ENCODE data around the gene JCAD. TPM values are rescaled to one million over a fixed set of nuclear protein-coding genes. Genes with fewer than 3 reads are reported as not detected.

Gene JCAD
- total and polyA plus RNA-seq, 10 of the 15 experiments (the other 5 are each of a cell fraction or from before 2014, with no cell fraction given): 0.28 TPM; not detected in 9

GRCh38 chr10:30032125-30032524, 27.3 kb downstream of the JCAD start:
- TF ChIP-seq WRNIP1 (IDR thresholded peaks at IDR 0.05; ENCODE audit: borderline replicate concordance, low read depth, low read length): no peak
- no peak for TF ChIP-seq CEBPB (IDR thresholded peaks at IDR 0.05; ENCODE audit: borderline replicate concordance in 1 of 2, low read depth in 2 of 2, low read length in 2 of 2)
- TF ChIP-seq ASH2L (IDR thresholded peaks at IDR 0.05; ENCODE audit: borderline replicate concordance, low read depth): no peak
- TF ChIP-seq ZSCAN29 (IDR thresholded peaks at IDR 0.05): no peak
- TF ChIP-seq RELB (IDR thresholded peaks at IDR 0.05; ENCODE audit: low read depth): no peak
- TF ChIP-seq ESRRA (IDR thresholded peaks at IDR 0.05; ENCODE audit: low read length): no peak
- TF ChIP-seq RUNX3 (IDR thresholded peaks at IDR 0.05; ENCODE audit: low read length): no peak
- no peak for TF ChIP-seq SRF (IDR thresholded peaks at IDR 0.05; ENCODE audit: low read depth in 2 of 2, low read length in 2 of 2)
- no peak for TF ChIP-seq SIN3A (IDR thresholded peaks at IDR 0.05; ENCODE audit: low read depth, low read length)
- no peak for TF ChIP-seq BCLAF1 (IDR thresholded peaks at IDR 0.05)
- TF ChIP-seq ZNF24 (IDR thresholded peaks at IDR 0.05): no peak
- TF ChIP-seq ZNF217 (IDR thresholded peaks at IDR 0.05): no peak
- TF ChIP-seq YBX1 (IDR thresholded peaks at IDR 0.05): no peak
- no peak for TF ChIP-seq SP1 (IDR thresholded peaks at IDR 0.05; ENCODE audit: low read depth, low read length)
- TF ChIP-seq SUZ12 (IDR thresholded peaks at IDR 0.05; ENCODE audit: unreplicated experiment): no peak
- Histone ChIP-seq H3K27me3 (replicated peaks in 1 of 2; ENCODE audit: control insufficient read depth in 2 of 2, insufficient read depth in 2 of 2, low read length in 1 of 2) (peaks cover 0 to 2% of the 10 kb centered on the region in 2 experiments; a peak in 1 of 4 replicates), H3K4me2 (ENCODE audit: control insufficient read depth, insufficient read depth) (no peak overlapping the region), H3K9ac (ENCODE audit: control insufficient read depth, insufficient read depth, low read length) (no peak overlapping the region), H3K4me1 (ENCODE audit: control insufficient read depth, insufficient read depth, low read length) (peaks cover 13% of the 10 kb centered on the region), H3K9me3 (replicated peaks; ENCODE audit: control insufficient read depth, insufficient read depth, low read length) (no peaks in the 10 kb centered on the region), H2AFZ (ENCODE audit: control insufficient read depth, low read depth, low read length) (no peak overlapping the region), H3K4me3 (no peak overlapping the region), H3K79me2 (ENCODE audit: control insufficient read depth, insufficient read depth, low read length) (no peaks in the 10 kb centered on the region), H3K36me3 (ENCODE audit: control insufficient read depth in 2 of 2, insufficient read depth in 2 of 2, low read length in 1 of 2) (no peaks in the 10 kb centered on the region), H3K27ac (ENCODE audit: control insufficient read depth, insufficient read depth) (no peak overlapping the region), H4K20me1 (ENCODE audit: control insufficient read depth, insufficient read depth) (no peaks in the 10 kb centered on the region)
- DNase-seq (ENCODE audit: low read depth, low spot score) (no peak), ATAC-seq (no peak), FAIRE-seq (no peak)
- BruUV-seq (replicated peaks): no TSS peak
- 29% methylated on average over 1 of the region's 1 CpG for WGBS (ENCODE audit: insufficient coverage, insufficient replicate concordance, low lambda C conversion rate, missing lambda C conversion rate)
- in situ Hi-C loops (cut with MboI) (no loop called here), intact Hi-C loops (cut with micrococcal nuclease; ENCODE audit: unreplicated experiment) (no loop called here)
- ChIA-PET POLR2A (no interaction called here), CTCF (interaction anchor here (1.0 to 1.3 kb wide), 2 partner anchors 9 to 34 kb away, joined by 3 to 4 read pairs; no protein-coding TSS in a partner anchor), SMC1A (ENCODE audit: uncharacterized antibody, unreplicated experiment) (no interaction called here), RAD21 (ENCODE audit: unreplicated experiment) (no interaction called here)

Data from GM12878 (cell line).